ENCODE data around the gene SIT1. TPM values are rescaled to one million over a fixed set of nuclear protein-coding genes. Genes with fewer than 3 reads are reported as not detected.

The SIT1 gene
- total RNA-seq, 4 donors from 2014 or later, result 0.74 to 5.2 (median 1.1) TPM

DNA sequence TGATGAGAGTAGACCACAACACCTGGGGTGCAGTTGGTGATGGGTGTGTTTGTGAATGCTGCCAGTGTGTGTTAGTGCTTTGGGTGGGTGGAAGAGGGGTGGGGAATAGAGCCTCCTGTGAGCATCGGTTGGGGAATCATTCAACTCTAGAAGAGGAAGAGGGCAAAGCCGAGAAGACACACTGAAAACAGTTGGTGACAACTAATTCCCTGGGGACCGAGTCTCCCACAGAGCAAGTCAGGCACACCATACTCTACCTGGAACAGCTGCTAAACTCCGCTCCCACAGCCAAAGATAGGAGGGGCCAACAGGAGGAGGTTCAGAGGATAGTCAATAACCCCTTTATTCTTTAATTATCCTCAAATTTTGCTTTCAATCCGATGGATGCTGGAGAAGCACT lies 15.8 kb upstream of the SIT1 start:
- no peak for TF ChIP-seq CTCF (IDR thresholded peaks at IDR 0.05)
- ATAC-seq (ENCODE audit: low FRiP score) (no peak), DNase-seq (ENCODE audit: low spot score) (no peak)

DNA sequence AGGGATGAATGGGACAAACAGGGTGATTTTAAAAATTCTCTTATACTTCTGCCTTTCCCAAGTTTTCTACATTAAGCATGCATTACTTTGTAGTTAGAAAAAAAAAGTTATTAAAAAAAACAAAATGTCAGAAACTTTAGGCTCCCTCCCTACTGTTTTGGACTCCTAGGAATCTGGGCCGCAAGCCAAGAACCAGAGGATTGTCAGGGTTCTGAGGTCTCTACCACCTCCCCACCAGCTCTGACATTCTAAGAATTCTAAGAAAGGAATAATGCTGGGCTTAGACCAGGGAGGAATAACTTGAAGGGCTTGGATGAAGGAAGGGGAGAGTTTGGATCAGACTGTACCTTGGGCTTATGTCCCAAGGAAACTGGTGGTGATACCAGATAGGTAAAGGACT lies 15.3 kb upstream of the SIT1 start:
- no peak for TF ChIP-seq CTCF (IDR thresholded peaks at IDR 0.05)
- no peak for ATAC-seq (ENCODE audit: low FRiP score)
- DNase-seq (ENCODE audit: low spot score), result no peak

DNA sequence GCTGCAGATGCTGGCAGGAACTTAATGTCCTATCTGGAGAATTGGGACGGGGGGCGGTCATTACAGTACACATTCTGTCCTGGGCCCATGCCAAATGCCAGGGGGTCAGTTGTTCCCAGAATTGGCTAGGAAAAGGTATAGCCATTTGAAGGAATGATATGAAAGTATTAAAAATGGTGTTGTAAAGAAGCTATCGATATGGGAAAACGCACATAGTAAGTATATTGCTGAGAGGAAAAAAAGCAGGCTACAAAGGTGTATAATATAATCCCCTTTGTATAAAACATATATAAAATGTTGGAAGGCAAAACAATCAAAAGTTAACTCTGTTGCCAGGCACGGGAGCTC lies 14.7 kb upstream of the SIT1 start:
- TF ChIP-seq CTCF (IDR thresholded peaks at IDR 0.05), result no peak
- DNase-seq (ENCODE audit: low spot score) (no peak), ATAC-seq (ENCODE audit: low FRiP score) (no peak)

- ATAC-seq (ENCODE audit: low FRiP score) (peak; percentile 87), DNase-seq (ENCODE audit: low spot score) (no peak)
- TF ChIP-seq CTCF (IDR thresholded peaks at IDR 0.05), result no peak
Observed at GRCh38 chr9:35664531-35665470, 14.1 kb upstream of the SIT1 start, which contains the start of gene ARHGEF39. ARHGEF39 (minus strand) TSS chr9:35665195; CDS start chr9:35665169, 26 bp downstream.

DNA sequence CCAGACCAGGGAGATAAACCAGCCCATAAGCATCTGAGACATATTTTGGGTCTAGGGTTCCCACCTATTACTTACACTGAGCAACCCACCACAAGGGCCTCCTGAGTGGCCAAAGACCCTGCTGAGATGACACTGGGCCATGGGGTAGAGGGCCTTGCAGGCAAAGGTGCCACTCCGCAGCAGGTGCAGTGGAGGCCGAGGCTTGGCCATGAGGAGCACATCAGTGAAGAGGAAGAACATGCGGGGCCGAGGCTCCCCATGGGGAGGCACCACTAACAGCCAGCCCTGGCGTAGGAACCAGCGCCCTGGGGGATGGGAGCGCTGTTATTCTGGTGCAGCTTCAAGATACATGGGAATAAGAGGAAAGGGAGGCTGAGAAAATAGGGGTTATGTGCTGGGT lies 11.7 kb upstream of the SIT1 start:
- ATAC-seq (ENCODE audit: low FRiP score) (no peak), DNase-seq (ENCODE audit: low spot score) (no peak)
- no peak for TF ChIP-seq CTCF (IDR thresholded peaks at IDR 0.05)

DNA sequence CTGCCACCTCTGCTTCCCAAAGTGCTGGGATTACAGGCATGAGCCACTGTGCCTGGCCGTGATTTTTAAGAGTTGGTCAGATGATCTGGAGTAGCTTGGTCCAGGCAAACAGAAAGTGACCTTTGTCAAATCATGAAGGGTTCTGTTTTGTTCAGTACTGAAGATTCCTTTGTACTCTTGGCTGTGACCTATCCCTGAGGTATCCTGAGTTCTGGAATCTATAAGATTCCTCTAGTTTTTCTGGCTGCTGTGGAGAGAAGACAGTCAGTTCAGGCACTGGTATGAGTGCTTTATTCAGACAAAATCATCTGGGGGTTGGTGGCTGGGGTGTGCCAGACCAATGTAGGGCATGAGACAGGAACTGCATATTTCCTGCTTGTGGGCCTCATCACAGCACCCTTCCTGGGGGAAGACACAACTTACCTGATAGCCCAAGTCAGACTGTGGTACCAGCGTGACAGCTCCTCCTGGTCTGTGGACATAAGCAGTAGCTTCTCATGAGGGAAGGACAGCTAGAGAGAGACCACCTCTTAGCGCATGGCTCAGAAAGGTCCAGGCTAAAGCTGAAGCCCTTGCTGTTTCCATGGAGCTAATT lies 11.1 kb upstream of the SIT1 start:
- DNase-seq (ENCODE audit: low spot score) (no peak), ATAC-seq (ENCODE audit: low FRiP score) (no peak)
- TF ChIP-seq CTCF (IDR thresholded peaks at IDR 0.05), result no peak

Measured in omental fat pad (tissue), 4 donors.